ENCODE results near the gene TMEM9.

- TF ChIP-seq CTCF (IDR thresholded peaks at IDR 0.05; ENCODE audit: low read depth, low read length, missing input control) (no peak), TAF1 (conservative IDR thresholded peaks at IDR 0.05) (no peak), REST (IDR thresholded peaks at IDR 0.05) (no peak), RXRA (IDR thresholded peaks at IDR 0.05) (no peak), HNF4A (conservative IDR thresholded peaks at IDR 0.05) (no peak), GABPA (IDR thresholded peaks at IDR 0.05 in 1 of 2, conservative IDR thresholded peaks at IDR 0.05 in 1 of 2) (no peak), EGR1 (IDR thresholded peaks at IDR 0.05; ENCODE audit: low read depth in 2 of 2) (no peak)
Measured at GRCh38 chr1:201186192-201186591, 31.9 kb upstream of the TMEM9 start.

Data from liver (tissue), 3 donors.